HS-27A (cell line): ENCODE results near the gene SLC6A3.
"Not testable (repeated sequence)": the region's sequence is repeated elsewhere in the genome, so short reads cannot be mapped to it uniquely, and the experiment has no call there.

Experiments
- DNase-seq: peaks from one replicate; pipeline ENCODE4 v3.0.0-alpha.2; 2012; ENCODE audit warnings: low read depth, missing footprints

Gene SLC6A3

GRCh38 chr5:1387059-1387755 lies 58.0 kb downstream of the SLC6A3 start:
- DNase-seq: no peak

GRCh38 chr5:1386274-1386717 lies 58.9 kb downstream of the SLC6A3 start:
- no peak for DNase-seq

- DNase-seq: no peak
These were observed 59.6 kb downstream of the SLC6A3 start for GRCh38 chr5:1385395-1386273.

- no peak for DNase-seq
These were observed 60.7 kb downstream of the SLC6A3 start for GRCh38 chr5:1384521-1384920.

GRCh38 chr5:1383886-1384401 lies 61.3 kb downstream of the SLC6A3 start:
- DNase-seq: no peak

- no peak for DNase-seq
These were observed 61.9 kb downstream of the SLC6A3 start for GRCh38 chr5:1383344-1383743.

GRCh38 chr5:1382248-1382700 lies 63.0 kb downstream of the SLC6A3 start:
- DNase-seq: no peak

- DNase-seq: no peak
These were observed 63.6 kb downstream of the SLC6A3 start for GRCh38 chr5:1381370-1382247.

- no peak for DNase-seq
These were observed 64.3 kb downstream of the SLC6A3 start for GRCh38 chr5:1380910-1381309.

DNA sequence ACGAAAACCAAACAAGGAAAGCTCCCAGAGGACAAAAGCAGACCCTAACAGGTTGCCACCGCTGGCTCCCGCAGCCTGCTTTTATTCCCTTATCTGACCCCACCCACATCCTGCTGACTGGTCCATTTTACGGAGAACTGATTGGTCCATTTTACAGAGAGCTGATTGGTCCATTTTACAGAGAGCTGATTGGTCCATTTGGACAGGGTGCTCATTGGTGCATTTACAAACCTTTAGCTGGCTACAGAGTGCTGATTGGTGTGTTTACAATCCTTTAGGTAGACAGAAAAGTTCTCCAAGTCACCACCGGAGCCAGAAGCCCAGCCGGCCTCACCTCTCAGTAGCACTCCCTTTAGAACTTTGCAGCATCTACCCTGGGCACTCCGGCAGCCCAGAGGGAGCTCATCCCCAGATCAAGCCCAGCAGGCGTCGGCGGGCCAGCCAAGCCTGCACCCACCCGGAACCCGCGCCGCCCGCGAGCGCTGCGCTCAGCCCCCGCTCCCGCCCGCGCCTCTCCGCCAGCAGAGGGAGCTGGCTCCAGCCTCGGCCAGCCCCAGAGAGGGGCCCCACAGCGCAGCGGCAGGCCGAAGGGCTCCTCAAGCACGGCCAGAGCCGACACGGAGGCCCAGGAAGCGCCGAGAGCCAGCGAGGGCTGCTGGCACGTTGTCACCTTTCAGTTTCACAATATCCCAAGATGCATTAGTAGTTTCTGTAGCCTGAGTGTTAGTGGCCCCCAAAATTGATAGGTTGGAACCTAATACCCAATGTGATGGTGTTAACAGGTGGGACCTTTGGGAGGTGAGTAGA lies 65.0 kb downstream of the SLC6A3 start:
- DNase-seq: no peak

DNA sequence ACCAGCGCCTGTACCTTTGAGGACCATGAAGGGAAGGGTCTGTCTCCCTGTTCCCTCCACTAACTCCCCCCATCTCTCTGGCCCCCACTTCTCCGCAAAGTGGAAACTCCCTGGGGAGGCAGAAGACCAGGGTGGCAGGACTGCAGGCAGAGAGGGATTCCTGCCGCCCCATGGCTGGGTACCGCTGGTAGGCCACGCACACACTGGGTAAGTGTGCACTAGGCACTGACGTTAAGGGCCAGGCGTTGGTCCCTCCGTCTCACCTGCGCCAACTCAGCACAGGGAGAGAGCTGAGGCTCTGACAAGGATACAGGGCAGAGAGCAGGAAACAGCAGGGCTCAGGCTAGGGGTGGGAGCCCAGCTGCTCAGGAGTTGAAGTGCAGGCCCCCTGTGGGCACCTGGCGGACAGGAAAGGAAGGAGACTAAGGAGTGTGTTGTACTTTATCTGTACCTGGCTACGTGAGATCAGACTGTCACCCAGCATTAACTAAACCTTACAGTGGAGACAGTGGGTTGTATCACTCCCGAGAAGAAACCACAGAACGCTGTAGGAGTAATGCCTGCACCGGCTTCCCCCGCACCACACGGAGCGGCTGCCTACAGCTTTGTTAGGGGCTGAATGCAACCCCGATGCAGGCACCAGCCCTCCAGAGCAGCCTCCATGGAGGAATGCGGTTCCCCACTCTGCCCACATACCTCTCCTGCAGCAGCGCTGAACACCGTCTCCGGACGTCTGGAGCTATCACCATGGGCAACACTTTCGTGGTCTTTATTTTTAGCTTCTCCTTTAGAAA lies 66.2 kb downstream of the SLC6A3 start:
- DNase-seq: no peak

DNA sequence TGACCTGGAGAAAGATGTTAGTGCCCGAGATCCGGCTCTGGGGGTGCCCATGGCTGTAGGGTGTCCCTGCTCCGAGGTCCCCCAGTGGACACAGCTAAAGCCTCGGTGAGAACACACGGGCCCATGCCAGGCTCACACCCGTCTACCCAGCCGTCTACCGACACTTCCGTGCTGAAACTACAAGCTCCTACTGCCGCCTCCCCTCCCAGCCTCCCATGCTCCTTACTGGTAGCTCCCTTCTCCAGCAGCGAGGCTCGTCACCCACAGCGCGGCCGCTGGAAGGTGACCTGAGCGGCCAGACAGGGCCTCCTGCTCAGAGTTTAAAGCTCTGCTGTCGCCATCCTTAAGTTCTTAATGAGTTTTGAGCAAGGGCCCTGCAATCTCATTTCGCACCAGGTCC lies 67.1 kb downstream of the SLC6A3 start:
- DNase-seq: no peak

DNA sequence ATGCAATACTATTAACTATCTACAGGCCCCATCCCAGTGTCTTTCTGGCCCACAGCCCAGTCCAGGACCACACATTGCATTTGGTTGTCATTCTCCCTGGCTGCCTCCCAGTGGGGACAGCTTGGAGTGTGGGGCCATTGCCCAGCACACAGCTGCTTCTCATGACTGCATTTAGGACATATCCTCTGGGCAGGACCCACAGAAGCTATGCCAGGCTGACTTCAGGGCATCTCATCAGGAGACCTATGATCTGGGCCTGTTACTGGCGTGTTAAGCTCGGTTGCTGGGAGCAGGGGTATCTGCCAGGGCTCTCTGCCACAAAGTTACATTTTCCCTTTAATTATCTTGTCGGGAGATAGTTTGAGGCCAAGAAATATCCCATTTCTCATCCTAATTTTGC lies 68.3 kb downstream of the SLC6A3 start:
- no peak for DNase-seq

GRCh38 chr5:1375871-1376810 lies 69.1 kb downstream of the SLC6A3 start:
- DNase-seq: no peak

DNA sequence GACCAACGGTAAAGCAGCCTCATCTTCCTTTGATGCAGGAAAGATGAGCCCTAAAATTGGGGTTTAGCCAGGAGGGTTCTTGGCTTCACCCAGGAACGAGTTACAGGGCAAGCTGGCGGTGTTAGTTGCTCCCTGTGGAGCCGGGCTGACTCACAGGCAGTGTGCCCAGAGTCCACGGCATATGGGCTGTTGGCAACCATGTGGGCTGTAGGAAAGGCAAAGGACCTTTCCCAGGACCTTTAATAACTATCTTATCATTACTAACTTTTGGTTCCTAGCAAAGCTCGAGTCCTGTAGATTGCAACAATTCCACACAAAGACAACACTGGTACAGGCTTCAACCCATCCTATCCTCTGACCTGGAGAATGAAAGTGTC lies 70.6 kb downstream of the SLC6A3 start:
- no peak for DNase-seq

DNA sequence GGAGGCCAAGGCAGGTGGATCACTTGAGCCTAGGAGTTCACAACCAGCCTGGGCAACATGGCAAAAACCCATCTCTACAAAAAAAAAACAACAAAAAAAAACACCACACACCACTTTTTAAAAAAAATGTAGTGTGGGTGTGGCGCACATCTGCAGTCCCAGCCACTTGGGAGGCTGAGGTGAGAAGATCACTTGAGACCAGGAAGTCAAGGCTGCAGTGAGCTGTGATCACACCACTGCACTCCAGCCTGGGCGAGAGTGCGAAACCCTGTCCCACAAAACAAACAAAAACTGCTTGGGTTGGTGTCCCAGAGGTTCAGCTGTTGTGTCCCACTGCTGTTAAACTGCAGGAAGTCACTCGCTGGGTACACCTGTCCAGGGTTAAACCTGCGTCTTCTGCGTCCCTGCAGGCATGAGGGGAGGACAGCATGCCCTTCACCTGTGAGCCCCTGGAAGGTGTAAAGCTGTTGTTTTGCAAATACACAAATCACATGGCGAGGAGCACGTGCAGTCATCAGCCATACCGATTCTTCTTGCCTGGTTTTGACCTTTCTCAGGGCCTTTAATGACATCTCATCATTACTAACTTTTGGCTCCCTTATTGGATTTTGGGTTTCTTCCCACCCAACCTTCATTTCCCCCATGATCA lies 71.1 kb downstream of the SLC6A3 start:
- no peak for DNase-seq

GRCh38 chr5:1371972-1372342 lies 73.3 kb downstream of the SLC6A3 start:
- DNase-seq: not testable (repeated sequence)

- DNase-seq: no peak
These were observed 73.8 kb downstream of the SLC6A3 start for GRCh38 chr5:1371218-1371971.
